Epithelial cell of prostate (primary cell): ENCODE data around the gene HAP1.
A peak's percentile ranks its signal among the peaks of the same experiment; 100 is the strongest.
"Not testable (repeated sequence)": the region's sequence is repeated elsewhere in the genome, so short reads cannot be mapped to it uniquely, and the experiment has no call there.

Experiments used
- DNase-seq: peaks from one replicate; pipeline ENCODE4 v3.0.0-alpha.2; 2011; ENCODE audit warnings: low read depth, low spot score
- H3K27ac ChIP-seq: fragments of 450-650 bp; 2 replicates; pipeline ENCODE4 v1.5.1; 2017; ENCODE audit warnings: mild to moderate bottlenecking

Gene HAP1

DNA sequence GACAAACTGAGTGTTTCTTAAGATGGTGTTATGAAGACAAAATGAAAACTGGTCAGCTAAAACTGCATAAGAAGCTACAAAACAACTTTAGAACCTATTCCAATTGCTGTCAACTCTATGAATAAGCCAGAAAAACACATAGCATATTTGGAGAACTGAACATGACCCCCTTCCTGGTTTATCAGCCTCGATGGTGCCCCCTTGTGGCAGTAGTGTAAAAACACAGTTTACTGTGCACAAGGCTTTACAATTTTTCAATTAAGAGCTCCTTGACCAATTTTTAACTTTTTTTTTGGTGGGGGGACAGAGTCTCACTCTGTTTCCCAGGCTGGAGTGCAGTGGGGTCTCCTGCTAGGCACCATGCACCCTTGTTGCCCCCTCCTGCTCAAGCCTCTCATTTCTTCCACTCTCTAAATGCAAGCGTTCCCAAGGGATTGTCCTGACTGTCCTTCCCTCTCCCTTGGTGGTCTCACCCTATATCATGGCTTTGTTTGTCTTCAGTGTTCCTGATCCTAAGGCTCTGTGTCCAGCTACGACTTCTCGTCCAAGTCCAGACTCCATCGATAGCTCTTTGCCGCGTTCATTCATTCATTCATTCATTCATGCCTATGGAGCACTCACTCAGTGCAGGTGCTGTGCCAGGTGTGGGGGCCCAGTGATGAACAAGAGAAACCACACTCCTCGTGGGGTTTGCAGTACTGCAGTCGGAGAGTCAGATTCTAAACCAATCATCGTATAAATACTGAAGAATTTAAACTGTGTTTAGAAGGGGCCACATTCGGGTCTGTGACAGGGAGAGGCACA is 38.3 kb downstream of the HAP1 start:
- DNase-seq: no peak
- no peak overlapping the region for H3K27ac ChIP-seq

DNA sequence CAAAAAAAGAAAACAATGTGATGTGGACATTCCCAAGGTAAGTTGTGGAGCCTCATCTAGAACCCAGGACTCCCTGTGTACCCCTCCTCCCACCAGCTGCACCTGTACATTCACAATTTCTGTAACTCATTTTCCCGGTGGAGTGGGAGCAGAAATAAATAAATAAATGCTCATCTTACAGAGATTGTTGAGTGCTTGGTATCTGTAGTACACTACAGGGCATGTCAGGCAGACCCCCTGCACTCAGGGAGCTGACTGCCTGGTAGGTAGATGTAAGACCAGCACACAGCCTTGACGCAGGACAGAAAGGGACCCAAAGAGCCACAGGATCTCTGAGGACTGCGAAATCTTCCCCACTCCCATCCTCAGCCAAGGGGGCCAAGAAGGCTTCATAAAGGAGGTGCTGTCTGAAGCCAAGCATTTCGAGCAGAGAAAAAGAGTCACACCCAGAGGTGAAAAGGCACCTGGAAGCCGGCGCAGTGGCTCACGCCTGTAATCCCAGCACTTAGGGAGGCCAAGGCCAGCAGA is 39.2 kb downstream of the HAP1 start:
- H3K27ac ChIP-seq: peak overlapping the region; percentile 99
- DNase-seq: no peak

DNA sequence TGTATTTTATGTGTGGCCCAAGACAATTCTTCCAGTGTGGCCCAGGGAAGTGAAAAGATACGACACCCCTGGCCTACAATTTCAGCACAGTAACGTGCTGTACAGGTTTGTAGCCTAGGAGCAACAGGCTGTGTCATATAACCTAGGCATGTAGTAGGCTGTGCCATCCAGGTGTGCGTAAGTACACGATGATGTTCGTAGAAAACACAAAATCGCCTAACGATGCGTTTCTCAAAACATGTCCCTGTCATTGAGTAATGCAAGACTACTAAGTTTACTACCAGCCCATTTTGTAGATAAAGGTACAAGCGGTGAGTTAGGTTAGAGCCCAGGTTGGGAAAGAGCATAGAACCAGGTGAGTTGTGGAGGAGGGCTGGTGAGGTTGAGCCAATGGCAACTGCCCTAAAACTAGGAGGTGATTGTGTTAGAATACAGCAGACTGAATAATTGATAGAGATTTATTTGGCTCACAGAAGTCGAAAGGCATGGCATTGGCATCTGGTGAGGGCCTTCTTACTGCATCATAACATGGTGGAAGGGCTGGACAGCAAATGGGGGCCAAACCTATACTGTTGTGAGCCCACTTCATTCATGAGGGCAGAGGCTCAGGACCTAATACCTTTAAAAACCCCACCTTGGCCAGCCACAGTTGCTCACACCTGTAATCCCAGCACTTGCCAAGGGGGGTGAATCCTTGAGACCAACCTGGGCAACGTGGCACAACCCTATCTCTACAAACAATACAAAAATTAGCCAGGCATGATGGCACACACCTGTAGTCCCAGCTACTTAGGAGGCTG is 41.5 kb downstream of the HAP1 start:
- H3K27ac ChIP-seq: peak overlapping the region; percentile 99
- no peak for DNase-seq

DNA sequence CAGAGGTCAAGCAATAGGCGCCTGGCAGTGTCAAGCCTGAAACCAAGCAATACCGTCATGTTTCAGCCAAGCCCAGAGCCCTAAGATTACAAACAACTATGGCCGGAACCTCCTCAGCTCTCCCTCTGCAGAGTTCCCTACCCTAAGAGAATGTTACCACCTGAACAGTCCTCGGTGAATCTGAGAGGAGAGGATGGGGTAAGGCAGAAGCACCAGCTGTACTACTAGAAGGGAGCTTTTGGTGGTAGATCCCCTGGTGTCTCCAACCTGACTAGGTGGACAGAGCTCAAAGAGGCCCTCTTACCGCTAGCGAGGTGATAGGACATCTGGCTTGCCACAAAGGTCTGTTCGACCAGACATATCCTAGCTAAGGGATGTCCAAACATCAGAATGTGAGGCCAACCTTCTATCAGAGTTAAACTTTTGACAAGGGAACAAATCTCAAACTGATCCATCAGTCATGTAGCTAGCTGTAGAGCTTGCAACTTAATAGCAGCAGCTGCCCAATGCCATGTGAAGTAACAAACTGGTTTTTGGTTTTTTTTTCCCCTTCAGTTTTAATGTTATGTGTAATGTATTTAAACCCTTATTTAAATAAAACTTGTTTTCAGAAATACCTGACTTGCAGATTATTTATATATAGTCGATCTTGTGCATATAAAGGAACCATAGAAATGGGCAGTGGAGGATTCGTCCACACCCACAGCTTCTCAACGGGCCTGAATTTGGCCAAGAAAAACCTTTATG is 43.2 kb downstream of the HAP1 start:
- H3K27ac ChIP-seq: peak overlapping the region; percentile 99
- DNase-seq: no peak

DNA sequence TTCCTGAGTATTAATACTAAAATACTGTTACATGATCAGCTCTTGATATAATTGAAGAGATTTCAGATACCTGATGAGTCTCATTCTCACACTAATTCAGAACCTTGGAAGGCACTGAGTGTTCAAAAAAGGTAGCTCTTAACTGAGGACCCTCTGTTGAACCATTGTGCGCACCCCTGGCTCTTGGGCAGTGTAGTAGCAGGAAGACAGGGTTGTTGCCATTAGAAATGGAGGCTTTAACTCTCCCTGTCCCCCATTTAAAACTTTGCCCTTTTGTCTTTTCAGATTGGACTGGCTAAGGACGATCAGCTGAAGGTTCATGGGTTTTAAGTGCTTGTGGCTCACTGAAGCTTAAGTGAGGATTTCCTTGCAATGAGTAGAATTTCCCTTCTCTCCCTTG is 43.9 kb downstream of the HAP1 start:
- H3K27ac ChIP-seq: peak overlapping the region; percentile 99

DNA sequence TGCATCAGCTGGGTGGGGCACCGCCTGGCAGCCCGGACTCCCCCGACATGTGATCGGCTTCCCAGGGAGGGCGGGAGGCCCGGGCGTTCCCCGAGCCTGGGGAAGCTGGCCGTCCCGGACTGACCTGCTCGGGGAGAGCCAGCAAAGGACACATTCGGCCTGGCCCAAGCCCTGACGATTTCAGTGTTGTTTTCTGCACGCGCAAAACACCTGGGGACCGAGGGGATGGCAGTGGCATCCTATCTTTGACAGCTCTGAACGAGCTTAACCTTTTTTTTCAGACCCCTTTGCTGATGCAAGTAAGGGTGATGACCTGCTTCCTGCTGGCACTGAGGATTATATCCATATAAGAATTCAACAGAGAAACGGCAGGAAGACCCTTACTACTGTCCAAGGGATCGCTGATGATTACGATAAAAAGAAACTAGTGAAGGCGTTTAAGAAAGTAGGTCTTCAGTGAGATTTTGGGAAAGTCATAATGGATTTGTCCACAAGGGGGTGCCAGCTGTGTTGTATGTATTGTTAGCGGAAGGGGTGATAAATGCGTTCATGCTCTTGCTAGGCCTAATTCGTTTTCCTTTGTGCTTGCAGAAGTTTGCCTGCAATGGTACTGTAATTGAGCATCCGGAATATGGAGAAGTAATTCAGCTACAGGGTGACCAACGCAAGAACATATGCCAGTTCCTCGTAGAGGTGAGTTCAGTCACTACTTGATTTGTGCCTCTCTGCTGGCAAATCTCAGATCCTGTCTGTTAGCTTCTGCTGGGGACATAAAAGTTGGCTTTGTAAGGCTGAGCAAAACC is 44.7 kb downstream of the HAP1 start:
- peak overlapping the region; percentile 99 for H3K27ac ChIP-seq
- DNase-seq: no peak

More for the DNA sequence above, 43.9 kb downstream of the HAP1 start:
- no peak for DNase-seq

DNA sequence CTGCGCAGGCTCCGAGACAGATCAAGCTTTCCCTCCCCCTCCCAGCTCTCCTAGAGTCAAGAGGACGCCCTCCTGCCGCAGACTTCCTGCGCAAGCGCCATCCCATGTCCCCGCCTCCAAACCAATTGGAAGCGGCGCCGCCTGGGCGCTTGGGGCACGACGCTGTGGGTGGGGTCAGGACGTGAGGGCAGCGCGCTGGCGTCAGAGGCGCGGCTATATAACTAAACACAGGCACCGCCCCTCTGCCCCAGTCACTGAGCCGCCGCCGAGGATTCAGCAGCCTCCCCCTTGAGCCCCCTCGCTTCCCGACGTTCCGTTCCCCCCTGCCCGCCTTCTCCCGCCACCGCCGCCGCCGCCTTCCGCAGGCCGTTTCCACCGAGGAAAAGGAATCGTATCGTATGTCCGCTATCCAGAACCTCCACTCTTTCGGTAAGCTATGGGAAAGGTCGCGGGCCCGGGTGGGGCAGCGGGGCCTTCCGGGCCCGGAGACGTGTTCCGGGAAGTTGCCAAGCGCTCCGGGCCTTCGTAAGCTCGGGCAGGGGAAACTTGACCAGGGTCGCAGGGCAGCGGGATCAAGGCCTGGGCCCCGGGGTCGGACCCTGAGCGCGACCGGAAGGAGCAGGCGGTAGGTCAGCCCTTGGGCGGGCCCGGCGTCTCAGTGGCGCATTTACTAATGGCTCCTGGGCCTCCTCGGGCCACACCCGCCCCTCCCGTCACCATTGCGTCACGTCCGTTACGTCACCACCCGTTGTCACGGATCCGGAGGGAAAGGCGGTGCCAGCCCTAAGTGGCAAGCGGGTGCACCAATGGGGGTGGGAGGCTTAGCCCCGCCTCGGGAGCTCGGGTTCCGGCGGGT is 45.6 kb downstream of the HAP1 start, which contains the start of gene EIF1:
Gene EIF1 (plus strand): TSS at position 245 of the 856 bp plus-strand sequence. CDS start 154 bp downstream, at position 399.
- DNase-seq: peak; percentile 97
- peak within 1 kb of the TSS; percentile 99 for H3K27ac ChIP-seq

DNA sequence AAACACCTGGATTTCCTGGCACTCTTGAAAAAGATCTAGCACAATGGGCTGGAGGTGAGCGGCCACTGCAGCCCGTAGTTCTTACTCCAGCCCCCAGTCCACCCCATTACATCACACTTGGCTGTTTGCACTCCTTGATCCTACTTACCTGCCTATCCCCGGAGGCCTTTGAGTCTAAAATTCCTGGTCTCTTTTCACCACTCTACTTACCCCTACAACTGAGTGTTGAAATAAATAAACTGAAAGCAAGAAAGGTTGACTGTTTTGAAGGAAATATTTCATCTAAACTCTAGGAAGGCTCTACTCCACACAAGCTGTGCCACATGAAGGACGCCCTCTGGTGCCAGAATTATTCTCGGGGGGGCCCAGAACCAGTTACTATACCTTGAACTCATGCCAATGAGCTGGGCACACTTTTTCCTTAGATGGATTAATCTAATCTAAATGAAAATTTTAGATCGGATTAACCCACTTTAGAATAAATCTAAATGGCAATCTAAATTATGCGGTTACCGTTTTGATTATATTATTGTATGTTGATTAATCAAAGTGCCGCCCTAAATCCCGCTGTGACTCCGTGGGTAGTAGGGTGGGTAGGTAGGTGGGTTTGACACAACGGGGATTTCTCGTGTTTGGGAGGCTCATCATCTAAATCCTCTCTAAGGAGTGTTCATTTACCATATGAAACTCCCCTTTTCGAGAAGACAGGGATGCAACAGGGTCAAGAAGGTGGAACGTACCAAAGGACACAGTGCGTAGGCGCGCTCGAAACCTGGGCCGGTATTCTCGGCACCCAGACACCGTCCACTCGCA is 46.4 kb downstream of the HAP1 start:
- peak overlapping the region; percentile 99 for H3K27ac ChIP-seq
- DNase-seq: no peak

DNA sequence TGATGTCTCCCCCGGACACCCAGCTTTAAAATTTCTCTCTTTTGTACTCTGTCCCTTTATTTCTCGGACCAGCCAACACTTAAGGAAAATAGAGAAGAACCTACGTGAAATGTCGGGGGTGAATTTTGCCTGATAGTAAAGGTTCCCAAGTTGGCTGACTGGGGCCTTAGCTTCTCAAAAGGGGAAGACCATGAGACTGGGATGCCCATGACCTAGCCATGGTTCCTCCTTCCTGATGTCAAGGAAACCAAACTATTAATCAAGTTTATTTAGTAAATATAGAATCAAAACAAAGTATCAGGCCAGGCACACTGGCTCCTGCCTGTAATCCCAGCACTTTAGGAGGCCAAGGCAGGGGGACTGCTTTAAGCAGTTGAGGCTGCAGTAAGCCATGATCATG is 48.2 kb downstream of the HAP1 start:
- no peak overlapping the region for H3K27ac ChIP-seq

DNA sequence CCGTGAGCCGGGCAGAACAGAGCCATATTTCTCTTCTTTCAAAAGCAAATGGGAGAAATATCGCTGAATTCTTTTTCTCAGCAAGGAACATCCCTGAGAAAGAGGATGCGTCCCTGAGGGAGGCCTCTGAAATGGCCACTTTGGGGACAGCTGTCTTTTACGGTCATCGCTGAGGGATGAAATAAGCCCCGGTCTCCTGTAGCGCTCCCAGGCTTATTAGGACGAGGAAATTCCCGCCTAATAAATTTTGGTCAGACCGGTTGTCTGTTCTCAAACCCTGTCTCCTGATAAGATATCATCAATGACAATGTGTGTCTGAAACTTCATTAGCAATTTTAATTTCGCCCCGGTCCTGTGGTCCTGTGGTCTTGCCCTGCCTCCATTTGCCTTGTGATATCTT is 48.7 kb downstream of the HAP1 start:
- not testable (repeated sequence) for DNase-seq, H3K27ac ChIP-seq

More for the DNA sequence above, 48.2 kb downstream of the HAP1 start:
- DNase-seq: no peak

DNA sequence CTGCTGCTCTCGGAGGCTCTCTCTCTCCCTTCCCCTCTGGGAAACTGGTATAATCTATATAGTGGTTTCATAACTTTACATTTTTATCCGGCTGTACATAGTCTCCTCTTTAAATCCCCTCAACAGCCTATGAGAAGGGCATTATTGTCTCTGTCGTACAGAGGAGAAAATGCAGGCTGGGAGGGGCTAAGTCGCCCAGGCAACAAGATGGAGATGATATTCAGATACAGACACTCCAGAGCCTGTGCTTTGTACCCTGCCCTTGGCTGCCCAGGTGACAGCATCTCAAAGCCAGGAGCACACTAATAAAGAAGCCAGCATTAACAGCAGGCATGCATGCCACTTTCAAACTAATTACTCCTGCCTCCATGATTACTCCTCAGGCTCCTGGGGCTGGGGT is 50.4 kb downstream of the HAP1 start:
- H3K27ac ChIP-seq: no peak overlapping the region
- no peak for DNase-seq

DNA sequence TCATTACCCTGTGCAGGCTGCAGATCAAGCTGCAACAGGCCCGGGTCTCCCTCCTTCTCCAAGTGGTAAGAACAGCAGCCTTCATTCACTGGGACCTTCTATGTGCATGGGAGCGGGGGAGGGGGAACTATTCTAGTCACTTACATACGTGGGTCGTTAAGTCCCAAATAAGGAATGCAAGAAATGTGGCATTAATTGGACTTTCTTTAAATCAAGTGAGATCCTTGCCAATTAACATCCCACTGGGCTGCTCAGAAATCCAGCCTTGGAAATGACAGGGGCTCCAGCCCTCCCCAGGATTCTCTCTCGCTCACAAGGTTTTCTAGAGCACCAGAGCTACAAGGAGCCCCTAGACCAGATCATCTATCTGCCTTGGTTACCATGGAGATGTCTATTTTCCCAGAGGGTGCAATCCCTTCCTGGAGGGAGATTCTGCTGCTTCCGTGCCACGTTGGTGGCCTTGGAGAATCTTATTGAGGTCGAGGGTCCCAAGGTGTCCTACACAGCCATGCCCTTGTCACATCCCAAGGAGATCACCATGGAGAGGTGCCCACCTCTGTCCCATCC is 50.9 kb downstream of the HAP1 start:
- no peak for DNase-seq
- no peak overlapping the region for H3K27ac ChIP-seq

DNA sequence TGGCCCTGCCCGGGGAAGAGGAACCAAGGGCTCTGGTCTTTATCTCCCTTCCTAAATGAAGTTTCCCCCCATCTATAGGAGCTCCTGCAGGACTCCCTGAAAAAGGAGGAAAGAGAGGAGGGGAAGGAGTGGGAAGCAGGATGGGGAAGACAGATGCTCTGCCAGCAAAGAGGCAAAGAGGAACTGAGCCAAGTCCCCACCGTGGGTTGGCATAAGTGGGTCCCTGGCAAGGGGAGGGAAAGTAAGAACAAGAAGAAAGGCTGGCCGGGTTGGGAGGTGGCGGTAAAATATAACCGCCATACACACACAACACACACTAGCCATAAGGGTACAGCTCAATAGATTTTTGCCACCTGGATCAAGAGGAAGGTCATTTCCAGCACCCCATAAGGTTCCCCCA is 51.8 kb downstream of the HAP1 start:
- no peak for DNase-seq
- H3K27ac ChIP-seq: no peak overlapping the region

DNA sequence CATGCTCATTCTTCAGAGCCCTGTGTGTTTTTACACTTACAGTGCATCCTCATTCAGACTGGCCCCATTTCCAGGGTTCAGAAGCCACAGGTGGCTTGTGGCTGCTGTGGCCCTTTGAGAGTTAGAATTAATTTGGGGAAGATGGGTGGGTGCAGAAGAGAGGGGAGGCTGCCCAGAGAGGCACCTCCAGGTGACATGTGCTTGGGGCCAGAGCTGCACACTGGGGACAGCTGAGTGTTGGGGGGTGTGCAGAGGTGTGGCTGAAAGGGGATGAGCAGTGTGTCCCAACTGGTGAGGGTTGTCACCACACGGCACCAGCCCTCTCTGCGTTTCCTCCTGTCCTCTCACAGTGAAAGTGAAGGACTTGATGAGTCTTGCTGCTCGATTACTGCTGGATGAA is 52.7 kb downstream of the HAP1 start:
- DNase-seq: no peak

DNA sequence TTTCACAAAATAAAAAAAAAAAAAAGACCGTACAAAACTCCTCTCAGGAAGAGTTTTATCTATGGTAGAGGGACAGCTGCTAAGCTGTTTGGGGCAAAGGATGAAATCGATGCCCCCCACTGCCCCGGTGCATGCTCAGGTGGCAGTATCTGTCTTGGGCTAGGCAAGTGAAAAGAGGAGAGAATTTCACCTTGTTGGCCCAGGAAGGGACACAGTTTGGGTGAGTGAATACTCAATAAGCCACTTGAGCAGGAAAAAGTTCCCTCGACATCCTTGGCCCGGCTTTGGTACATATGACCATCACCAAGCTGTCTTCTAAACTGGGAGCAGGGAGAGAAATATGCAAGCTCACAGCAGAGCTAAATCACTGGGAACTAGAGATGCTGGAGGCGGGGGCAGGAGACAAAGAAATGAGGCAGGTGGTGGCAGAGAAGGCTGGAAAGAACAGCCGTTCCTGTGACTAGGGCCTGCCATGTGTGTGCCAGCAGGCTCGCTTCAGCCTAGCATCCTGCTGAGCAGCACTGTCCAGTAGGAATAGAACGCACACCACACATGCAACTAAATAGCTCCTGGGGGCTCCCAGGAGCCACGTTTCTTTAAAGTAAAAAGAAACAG is 53.9 kb downstream of the HAP1 start:
- DNase-seq: no peak
- H3K27ac ChIP-seq: no peak overlapping the region

More for the DNA sequence above, 52.7 kb downstream of the HAP1 start:
- H3K27ac ChIP-seq: no peak overlapping the region

DNA sequence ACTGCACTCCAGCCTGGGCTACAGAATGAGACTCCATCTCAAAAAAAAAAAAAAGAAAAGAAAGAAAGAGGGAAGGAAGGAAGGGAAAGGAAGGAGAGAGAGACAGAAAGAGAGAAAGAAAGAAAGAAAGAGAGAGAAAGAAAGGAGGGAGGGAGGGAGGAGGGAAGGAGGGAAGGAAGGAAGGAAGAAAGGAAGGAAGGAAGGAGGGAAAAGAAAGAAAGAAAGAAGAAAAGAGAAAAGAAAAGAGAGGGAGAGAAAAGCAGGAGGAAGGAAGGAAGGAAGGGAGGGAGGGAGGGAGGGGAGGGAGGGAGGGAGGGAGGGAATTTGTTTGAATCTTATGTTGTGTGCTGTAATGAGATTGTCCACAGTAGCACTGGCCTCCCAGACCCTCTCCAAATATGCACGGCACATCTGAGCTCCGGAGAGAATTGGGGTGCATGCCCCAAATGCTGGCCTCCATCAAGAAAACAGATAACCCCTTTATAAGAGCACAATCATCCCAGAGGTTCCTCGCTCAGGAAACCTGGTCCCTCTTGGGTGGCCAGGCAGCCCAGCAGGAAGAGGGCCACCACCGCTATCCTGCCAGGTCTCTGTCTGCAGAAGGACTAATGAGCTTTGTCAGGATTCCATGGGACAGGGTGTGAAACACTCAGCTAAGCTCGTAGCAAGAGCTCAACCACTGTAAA is 54.6 kb downstream of the HAP1 start:
- H3K27ac ChIP-seq: peak overlapping the region; percentile 78
- no peak for DNase-seq
